Rectal smooth muscle tissue (tissue), 1 donor: ENCODE data around the gene RNU6-7.

Source experiments
- H3K27ac ChIP-seq: one replicate; pipeline ENCODE4 v1.7.0; 2013; ENCODE audit warnings: low read depth, low read length, inconsistent platforms
- H3K27me3 ChIP-seq: one replicate; pipeline ENCODE4 v1.7.0; 2013; ENCODE audit warnings: low read length; ENCODE audit not compliant: control insufficient read depth, insufficient read depth
- H3K36me3 ChIP-seq: one replicate; pipeline ENCODE4 v1.7.0; 2013; ENCODE audit warnings: low read length; ENCODE audit not compliant: control insufficient read depth, insufficient read depth
- H3K4me1 ChIP-seq: one replicate; pipeline ENCODE4 v1.7.0; 2013; ENCODE audit warnings: low read length; ENCODE audit not compliant: control insufficient read depth, insufficient read depth
- H3K4me3 ChIP-seq: one replicate; pipeline ENCODE4 v1.7.0; 2013; ENCODE audit warnings: low read length
- H3K9ac ChIP-seq: one replicate; pipeline ENCODE4 v1.7.0; 2013; ENCODE audit warnings: low read length

The RNU6-7 gene

DNA sequence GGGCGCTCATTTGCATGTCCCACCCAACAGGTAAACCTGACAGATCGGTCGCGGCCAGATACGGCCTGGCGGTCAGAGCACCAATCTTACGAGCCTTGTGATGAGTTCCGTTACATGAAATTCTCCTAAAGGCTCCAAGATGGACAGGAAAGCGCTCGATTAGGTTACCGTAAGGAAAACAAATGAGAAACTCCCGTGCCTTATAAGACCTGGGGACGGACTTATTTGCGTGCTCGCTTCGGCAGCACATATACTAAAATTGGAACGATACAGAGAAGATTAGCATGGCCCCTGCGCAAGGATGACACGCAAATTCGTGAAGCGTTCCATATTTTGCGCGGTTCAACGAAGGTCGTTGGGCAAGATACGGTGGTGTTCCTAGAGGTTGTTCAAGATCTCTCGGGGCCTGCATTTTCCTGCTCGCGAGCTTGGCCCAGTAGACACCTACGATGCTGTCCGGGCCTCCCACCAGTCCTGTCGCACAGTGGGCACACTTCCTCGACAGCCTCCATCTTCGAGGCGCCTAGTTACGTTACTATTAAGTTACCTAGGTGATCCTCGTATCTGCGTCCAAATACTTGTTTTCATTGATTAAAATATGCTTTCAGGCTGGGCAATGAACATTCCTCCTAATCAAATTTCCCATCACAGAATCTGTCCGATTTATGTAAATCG is at the start of gene RNU6-7:
Gene RNU6-7, plus strand, starts transcription at position 230 of the 675 bp plus-strand sequence.
- Histone ChIP-seq H3K4me1 (peaks cover 2% of the 10 kb centered on the region), H3K27ac (peak within 1 kb of the TSS; percentile 81), H3K27me3 (no peaks in the 10 kb centered on the region), H3K36me3 (no peaks in the 10 kb centered on the region), H3K9ac (peak within 1 kb of the TSS; percentile 76), H3K4me3 (peak within 1 kb of the TSS; percentile 96)

- Histone ChIP-seq H3K4me3 (no peak overlapping the region), H3K4me1 (no peaks in the 10 kb centered on the region), H3K9ac (no peak overlapping the region), H3K36me3 (no peaks in the 10 kb centered on the region), H3K27me3 (no peaks in the 10 kb centered on the region), H3K27ac (no peak overlapping the region)
These were observed 35.8 kb upstream of the RNU6-7 start for GRCh38 chr14:32166029-32166428.

DNA sequence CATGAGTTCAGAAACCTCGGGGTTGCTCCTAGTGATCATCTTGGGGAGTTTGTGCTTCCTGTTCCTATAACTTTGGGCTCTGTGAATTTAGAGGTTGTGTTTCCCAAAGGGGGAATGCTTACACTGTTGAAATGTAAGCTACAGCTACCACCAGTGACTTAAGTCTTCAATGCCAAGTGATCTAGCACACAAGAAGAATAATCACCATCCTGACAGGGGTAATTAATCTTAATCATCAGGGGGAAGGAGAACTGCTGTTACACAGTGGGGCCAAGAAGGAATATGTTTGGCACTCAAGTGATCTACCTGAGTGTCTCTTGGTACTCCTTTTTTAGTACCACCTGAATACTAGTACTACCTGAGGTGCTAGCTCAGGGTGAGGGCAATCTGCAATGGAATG is 34.9 kb upstream of the RNU6-7 start:
- H3K9ac ChIP-seq, result no peak overlapping the region
- no peak overlapping the region for H3K27ac ChIP-seq
- H3K4me1 ChIP-seq, result no peaks in the 10 kb centered on the region
- H3K27me3 ChIP-seq, result no peaks in the 10 kb centered on the region
- no peaks in the 10 kb centered on the region for H3K36me3 ChIP-seq
- no peak overlapping the region for H3K4me3 ChIP-seq

DNA sequence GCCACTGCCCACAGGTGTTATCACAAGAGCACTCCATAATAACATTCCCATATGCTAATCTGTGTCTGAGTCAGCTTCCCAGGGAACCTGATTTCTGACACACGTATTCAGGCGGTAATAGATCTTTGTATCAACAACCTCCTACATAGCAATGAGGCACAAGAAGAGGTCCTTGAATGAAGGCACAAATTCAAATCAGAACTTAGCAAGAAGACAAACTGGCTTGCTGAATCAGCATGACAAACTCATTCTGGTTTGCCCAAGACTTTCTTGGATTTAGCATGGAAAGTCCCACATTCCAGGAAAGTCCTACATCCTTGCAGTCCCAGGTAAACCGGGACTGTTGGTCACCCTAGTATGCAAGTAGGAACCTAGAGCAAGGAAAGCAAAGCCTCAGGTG is 33.9 kb upstream of the RNU6-7 start:
- Histone ChIP-seq H3K4me3 (no peak overlapping the region), H3K27ac (no peak overlapping the region), H3K27me3 (no peaks in the 10 kb centered on the region), H3K36me3 (no peaks in the 10 kb centered on the region), H3K9ac (no peak overlapping the region), H3K4me1 (no peaks in the 10 kb centered on the region)

- H3K36me3 ChIP-seq, result no peaks in the 10 kb centered on the region
- no peak overlapping the region for H3K9ac ChIP-seq
- no peaks in the 10 kb centered on the region for H3K27me3 ChIP-seq
These were observed 32.7 kb upstream of the RNU6-7 start for GRCh38 chr14:32169191-32169590.

GRCh38 chr14:32171469-32171868 is 30.4 kb upstream of the RNU6-7 start:
- Histone ChIP-seq H3K36me3 (no peaks in the 10 kb centered on the region), H3K9ac (no peak overlapping the region), H3K27ac (no peak overlapping the region), H3K4me3 (no peak overlapping the region), H3K4me1 (no peaks in the 10 kb centered on the region), H3K27me3 (no peaks in the 10 kb centered on the region)

More at GRCh38 chr14:32169191-32169590, 32.7 kb upstream of the RNU6-7 start:
- Histone ChIP-seq H3K4me1 (no peaks in the 10 kb centered on the region), H3K4me3 (no peak overlapping the region), H3K27ac (no peak overlapping the region)

DNA sequence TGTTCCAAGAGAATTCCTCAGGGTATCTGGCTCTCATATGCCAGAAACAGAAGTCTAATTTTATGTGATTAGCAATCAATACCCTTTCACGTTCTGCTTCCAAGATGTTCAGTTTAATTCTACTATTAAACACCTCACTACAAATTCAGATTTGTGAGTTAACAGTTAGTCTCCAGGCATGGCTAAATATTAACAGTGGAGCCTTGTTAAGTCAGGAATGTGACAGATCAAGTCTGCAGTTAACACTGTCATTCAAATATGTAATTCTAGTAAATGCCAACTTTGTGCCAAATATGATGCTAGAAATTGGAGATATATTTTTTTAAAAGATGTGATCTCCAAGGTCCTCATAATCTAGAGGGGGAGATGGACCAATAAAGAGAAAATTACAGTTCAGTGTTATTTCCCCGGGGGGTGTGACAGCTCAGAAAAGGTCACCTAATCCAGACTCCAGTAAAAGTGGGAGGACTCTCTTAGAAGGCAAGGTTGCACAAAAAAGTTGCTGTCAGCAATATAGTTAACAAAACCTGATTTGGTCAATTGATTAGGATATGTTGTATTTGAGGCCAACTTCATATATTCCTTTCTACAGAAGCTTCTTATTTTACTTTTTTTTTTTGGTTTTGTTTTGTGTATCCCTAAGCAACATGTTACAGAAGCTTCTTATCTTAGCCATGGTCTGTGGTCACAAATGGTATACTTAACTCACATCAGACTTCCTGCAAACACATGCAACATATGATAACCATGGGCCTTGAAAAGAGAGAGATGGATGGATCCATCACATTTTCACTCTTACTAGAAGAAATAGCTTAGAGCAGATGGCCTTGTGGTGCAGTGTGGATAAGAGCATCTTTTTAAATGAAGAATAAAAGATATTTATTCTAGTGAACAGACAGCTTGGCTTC is 18.4 kb upstream of the RNU6-7 start:
- no peaks in the 10 kb centered on the region for H3K4me1 ChIP-seq
- H3K36me3 ChIP-seq, result no peaks in the 10 kb centered on the region
- H3K27me3 ChIP-seq, result no peaks in the 10 kb centered on the region
- no peak overlapping the region for H3K27ac ChIP-seq
- H3K4me3 ChIP-seq, result no peak overlapping the region
- no peak overlapping the region for H3K9ac ChIP-seq

GRCh38 chr14:32185097-32185496 is 16.7 kb upstream of the RNU6-7 start:
- Histone ChIP-seq H3K4me3 (no peak overlapping the region), H3K27ac (no peak overlapping the region), H3K4me1 (no peaks in the 10 kb centered on the region), H3K36me3 (no peaks in the 10 kb centered on the region), H3K27me3 (no peaks in the 10 kb centered on the region), H3K9ac (no peak overlapping the region)

DNA sequence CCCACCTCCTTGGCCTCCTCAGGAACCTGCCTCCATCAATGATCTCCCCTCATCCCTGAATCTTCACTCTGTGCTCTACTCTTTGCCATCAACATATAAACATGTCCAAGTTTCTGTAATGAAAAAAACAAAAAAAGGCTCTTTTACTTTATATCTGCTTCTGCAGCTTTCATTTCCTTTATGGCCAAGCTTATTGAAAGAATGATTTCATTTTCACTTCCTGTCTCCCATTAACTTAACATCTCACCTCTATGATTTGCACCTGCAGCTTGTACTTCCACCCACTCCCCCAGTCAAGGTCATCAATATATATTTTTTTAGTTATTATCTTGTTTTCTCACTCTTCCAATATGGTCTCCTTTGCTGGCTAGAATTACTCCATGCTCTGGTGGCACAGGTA is 15.6 kb upstream of the RNU6-7 start:
- Histone ChIP-seq H3K4me3 (no peak overlapping the region), H3K9ac (no peak overlapping the region), H3K27ac (no peak overlapping the region), H3K27me3 (no peaks in the 10 kb centered on the region), H3K4me1 (no peaks in the 10 kb centered on the region), H3K36me3 (no peaks in the 10 kb centered on the region)

DNA sequence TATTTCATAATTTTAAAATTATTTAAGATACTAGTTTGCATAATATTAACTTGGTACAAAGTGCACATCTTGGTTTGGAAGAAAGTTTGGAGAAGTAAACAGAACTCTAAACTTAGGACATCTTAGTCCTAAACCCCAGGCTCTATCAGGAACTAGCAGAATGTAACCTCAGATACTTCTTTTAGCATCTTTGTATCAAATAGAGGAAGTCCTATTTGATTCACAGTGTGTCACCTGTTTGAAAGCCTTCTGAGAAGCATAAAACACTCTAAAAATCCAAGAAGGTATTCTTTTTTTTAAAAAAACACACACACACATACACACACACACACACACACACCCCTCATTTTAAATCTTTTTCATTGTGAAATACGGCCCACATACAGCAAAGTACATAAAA is 12.0 kb upstream of the RNU6-7 start:
- Histone ChIP-seq H3K4me1 (no peaks in the 10 kb centered on the region), H3K27me3 (no peaks in the 10 kb centered on the region), H3K27ac (no peak overlapping the region), H3K4me3 (no peak overlapping the region), H3K36me3 (no peaks in the 10 kb centered on the region), H3K9ac (no peak overlapping the region)

GRCh38 chr14:32190673-32191072 is 11.2 kb upstream of the RNU6-7 start:
- Histone ChIP-seq H3K27me3 (no peaks in the 10 kb centered on the region), H3K27ac (no peak overlapping the region), H3K4me3 (no peak overlapping the region), H3K9ac (no peak overlapping the region), H3K4me1 (no peaks in the 10 kb centered on the region), H3K36me3 (no peaks in the 10 kb centered on the region)

GRCh38 chr14:32192712-32193373 is 9.0 kb upstream of the RNU6-7 start:
- Histone ChIP-seq H3K27ac (no peak overlapping the region), H3K9ac (no peak overlapping the region), H3K36me3 (no peaks in the 10 kb centered on the region), H3K27me3 (no peaks in the 10 kb centered on the region), H3K4me3 (no peak overlapping the region), H3K4me1 (no peaks in the 10 kb centered on the region)
